Activated B cell treated with CpG ODN at 0.5 μM for 24 hours (primary cell): Measurements from ENCODE around the gene HMCN1. TPM values are rescaled to one million over a fixed set of nuclear protein-coding genes. Genes with fewer than 3 reads are reported as not detected.

Experiments
- ATAC-seq: fragments of 200-7000 bp; cut with Tn5 transposase; one replicate; pipeline ENCODE4 v1.10.0; 2021; ENCODE audit warnings: low read depth, mild to moderate bottlenecking, moderate library complexity
- CTCF ChIA-PET: fragments of 350-600 bp; sonication (Branson Sonifier 250); formaldehyde crosslinking; loops from one replicate; lab custom pipeline; 2021; ENCODE audit warnings: antibody characterized with exemption; lab: Charles Lee
- POLR2A ChIA-PET: fragments of 350-600 bp; sonication (Branson Sonifier 250); formaldehyde crosslinking; loops from one replicate; lab custom pipeline; 2021; ENCODE audit warnings: antibody characterized with exemption; lab: Charles Lee
- DNase-seq: peaks from one replicate; pipeline ENCODE4 v3.0.0; 2022
- H3K27ac Mint-ChIP-seq: one replicate; pipeline ENCODE4 v1.8.0; 2020; ENCODE audit warnings: mixed read lengths
- H3K27me3 Mint-ChIP-seq: one replicate; pipeline ENCODE4 v1.8.0; 2021; ENCODE audit warnings: mixed read lengths
- H3K36me3 Mint-ChIP-seq: one replicate; pipeline ENCODE4 v1.8.0; 2021; ENCODE audit warnings: low read depth, mixed read lengths
- H3K4me1 Mint-ChIP-seq: one replicate; pipeline ENCODE4 v1.8.0; 2021; ENCODE audit warnings: mixed read lengths
- H3K4me3 Mint-ChIP-seq: one replicate; pipeline ENCODE4 v1.8.0; 2020; ENCODE audit warnings: mild to moderate bottlenecking, mixed read lengths
- H3K9me3 Mint-ChIP-seq: one replicate; pipeline ENCODE4 v1.8.0; 2020; ENCODE audit warnings: mixed read lengths
- intact Hi-C: fragments of 100-400 bp; cut with micrococcal nuclease; formaldehyde crosslinking; loops from one replicate; pipeline ENCODE4 v1.15.1; 2024
- total RNA-seq: library from RNA; stranded (reverse); gene quantifications from 2 replicates; pipeline ENCODE4 v1.2.3, GENCODE V29; 2022
- TF ChIP-seq, protein P1 (sequence below): fragments of 200-600 bp; IDR thresholded peaks from one replicate; pipeline ENCODE4 v1.8.0; 2022; ENCODE audit warnings: antibody characterized with exemption, mild to moderate bottlenecking

Gene HMCN1
- total RNA-seq, 1 donor from 2014 or later: 0.27 TPM

DNA sequence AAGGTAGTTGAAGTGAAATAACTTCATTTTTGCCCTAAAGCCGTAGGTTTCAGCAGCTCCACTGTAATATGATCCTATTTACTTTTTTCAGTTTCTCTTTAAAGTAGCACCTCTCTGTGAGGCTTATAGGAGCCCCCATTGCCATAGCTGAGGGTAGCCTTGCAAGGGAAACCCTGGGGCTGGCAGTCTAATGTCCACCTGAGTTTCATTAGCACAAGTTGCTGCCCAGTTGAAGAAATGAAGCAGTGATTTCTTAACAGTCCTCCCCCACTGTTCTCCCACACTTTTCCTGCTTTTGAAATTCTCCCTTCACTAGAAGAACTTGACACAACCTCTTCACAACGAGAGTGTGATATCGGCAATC lies 1.5 kb downstream of the HMCN1 start:
- no peak for ATAC-seq
- TF ChIP-seq, protein P1, sequence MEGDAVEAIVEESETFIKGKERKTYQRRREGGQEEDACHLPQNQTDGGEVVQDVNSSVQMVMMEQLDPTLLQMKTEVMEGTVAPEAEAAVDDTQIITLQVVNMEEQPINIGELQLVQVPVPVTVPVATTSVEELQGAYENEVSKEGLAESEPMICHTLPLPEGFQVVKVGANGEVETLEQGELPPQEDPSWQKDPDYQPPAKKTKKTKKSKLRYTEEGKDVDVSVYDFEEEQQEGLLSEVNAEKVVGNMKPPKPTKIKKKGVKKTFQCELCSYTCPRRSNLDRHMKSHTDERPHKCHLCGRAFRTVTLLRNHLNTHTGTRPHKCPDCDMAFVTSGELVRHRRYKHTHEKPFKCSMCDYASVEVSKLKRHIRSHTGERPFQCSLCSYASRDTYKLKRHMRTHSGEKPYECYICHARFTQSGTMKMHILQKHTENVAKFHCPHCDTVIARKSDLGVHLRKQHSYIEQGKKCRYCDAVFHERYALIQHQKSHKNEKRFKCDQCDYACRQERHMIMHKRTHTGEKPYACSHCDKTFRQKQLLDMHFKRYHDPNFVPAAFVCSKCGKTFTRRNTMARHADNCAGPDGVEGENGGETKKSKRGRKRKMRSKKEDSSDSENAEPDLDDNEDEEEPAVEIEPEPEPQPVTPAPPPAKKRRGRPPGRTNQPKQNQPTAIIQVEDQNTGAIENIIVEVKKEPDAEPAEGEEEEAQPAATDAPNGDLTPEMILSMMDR: no peak
- Mint-ChIP-seq H3K9me3 (peaks cover 16% of the 10 kb centered on the region), H3K4me1 (peaks cover 17% of the 10 kb centered on the region), H3K27me3 (peaks cover 50% of the 10 kb centered on the region), H3K4me3 (no peak overlapping the region), H3K36me3 (no peaks in the 10 kb centered on the region), H3K27ac (no peak overlapping the region)
- CTCF ChIA-PET: no interaction called here
- POLR2A ChIA-PET: no interaction called here
- intact Hi-C loops: no loop called here
- DNase-seq: no peak

- Mint-ChIP-seq H3K4me3 (no peak overlapping the region), H3K27me3 (peaks cover 24% of the 10 kb centered on the region), H3K36me3 (no peaks in the 10 kb centered on the region), H3K9me3 (peaks cover 10% of the 10 kb centered on the region), H3K4me1 (peaks cover 6% of the 10 kb centered on the region), H3K27ac (no peak overlapping the region)
- intact Hi-C loops: no loop called here
- no peak for ATAC-seq
- ChIA-PET POLR2A (no interaction called here), CTCF (no interaction called here)
- no peak for DNase-seq
- TF ChIP-seq, protein P1: no peak
Observed at GRCh38 chr1:185739967-185740366, 5.8 kb downstream of the HMCN1 start.

DNA sequence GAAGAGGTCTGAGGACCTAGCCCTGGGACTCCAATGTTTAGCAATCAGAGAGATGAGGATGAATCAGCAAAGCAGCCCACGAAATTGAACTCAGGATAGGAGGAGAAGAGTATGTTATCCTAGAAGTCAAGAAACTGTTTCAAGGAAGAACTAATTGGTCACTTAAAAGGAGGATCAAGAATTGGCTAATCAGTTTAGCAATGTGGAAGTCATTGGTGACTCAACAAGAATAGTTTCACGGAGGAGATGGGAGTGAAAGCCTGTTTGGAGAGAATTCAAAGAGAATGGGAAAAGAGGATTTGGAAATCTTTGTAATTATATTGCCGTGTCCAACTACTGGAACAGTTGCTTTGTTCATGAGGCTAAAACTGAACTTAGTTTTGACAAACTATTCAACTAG lies 7.4 kb downstream of the HMCN1 start:
- H3K4me1 Mint-ChIP-seq: no peaks in the 10 kb centered on the region
- TF ChIP-seq, protein P1: no peak
- ATAC-seq (no peak), DNase-seq (no peak)
- peaks cover 14% of the 10 kb centered on the region for H3K27me3 Mint-ChIP-seq
- no peaks in the 10 kb centered on the region for H3K36me3 Mint-ChIP-seq
- POLR2A ChIA-PET: no interaction called here
- intact Hi-C loops: no loop called here
- CTCF ChIA-PET: no interaction called here
- no peak overlapping the region for H3K4me3 Mint-ChIP-seq
- H3K9me3 Mint-ChIP-seq: peaks cover 10% of the 10 kb centered on the region
- no peak overlapping the region for H3K27ac Mint-ChIP-seq

DNA sequence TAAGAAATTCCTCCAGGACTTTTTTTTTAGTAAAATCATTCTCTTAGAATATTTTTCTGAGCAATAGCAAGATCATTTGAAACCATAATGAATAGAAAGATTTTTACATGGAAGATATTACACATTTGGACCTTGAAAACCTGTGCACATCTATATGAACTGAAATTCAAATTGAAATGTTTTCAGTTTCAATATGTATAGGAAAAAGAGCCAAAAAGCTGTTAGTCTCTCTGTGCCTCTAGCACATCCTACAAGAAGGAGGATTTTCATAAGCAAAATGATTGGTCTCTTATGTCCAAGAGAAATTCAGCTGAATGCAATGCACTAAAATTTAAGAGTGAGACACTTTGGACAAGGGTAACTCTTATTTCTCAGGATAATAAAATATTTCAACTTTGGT lies 8.2 kb downstream of the HMCN1 start:
- peaks cover 14% of the 10 kb centered on the region for H3K27me3 Mint-ChIP-seq
- no peaks in the 10 kb centered on the region for H3K36me3 Mint-ChIP-seq
- no peaks in the 10 kb centered on the region for H3K4me1 Mint-ChIP-seq
- CTCF ChIA-PET: no interaction called here
- ATAC-seq (no peak), DNase-seq (no peak)
- POLR2A ChIA-PET: no interaction called here
- intact Hi-C loops: no loop called here
- no peak overlapping the region for H3K4me3 Mint-ChIP-seq
- TF ChIP-seq, protein P1: no peak
- peaks cover 10% of the 10 kb centered on the region for H3K9me3 Mint-ChIP-seq
- H3K27ac Mint-ChIP-seq: no peak overlapping the region

- ATAC-seq: no peak
- Mint-ChIP-seq H3K27me3 (peaks cover 6% of the 10 kb centered on the region), H3K36me3 (no peaks in the 10 kb centered on the region), H3K27ac (no peak overlapping the region), H3K9me3 (peaks cover 7% of the 10 kb centered on the region), H3K4me3 (no peak overlapping the region), H3K4me1 (no peaks in the 10 kb centered on the region)
- POLR2A ChIA-PET: no interaction called here
- intact Hi-C loops: no loop called here
- DNase-seq: no peak
- CTCF ChIA-PET: no interaction called here
- TF ChIP-seq, protein P1: no peak
Observed at GRCh38 chr1:185745165-185745564, 11.0 kb downstream of the HMCN1 start.
